Tibial artery (tissue), 4 donors: Measurements from ENCODE around the gene NUP35.

Experiments
- DNase-seq, 2 donors: peaks; one replicate each; pipeline ENCODE4 v3.0.0-alpha.2; 2019
- H3K27ac ChIP-seq, 2 donors: fragments of 200-600 bp; sonication (generic) in 1 of 2; 1 replicate in 1 of 2; 2 replicates in 1 of 2; pipeline ENCODE4 v1.5.1; 2018 to 2019; ENCODE audit warnings: mild to moderate bottlenecking in 1 of 2
- H3K27me3 ChIP-seq, 2 donors: fragments of 200-600 bp; sonication (generic) in 1 of 2; one replicate each; pipeline versions ENCODE4 v1.5.1 to v1.6.0; 2016 to 2019
- H3K36me3 ChIP-seq, 3 donors: fragments of 200-600 bp; sonication (generic) in 2 of 3; one replicate each; pipeline ENCODE4 v1.5.1; 2016 to 2019; ENCODE audit warnings: mild to moderate bottlenecking in 2 of 3
- H3K4me1 ChIP-seq, 4 donors: fragments of 200-600 bp; sonication (generic) in 2 of 4; 1 replicate in 3 of 4; 2 replicates in 1 of 4; pipeline ENCODE4 v1.5.1; 2016 to 2019
- H3K4me3 ChIP-seq, 2 donors: fragments of 200-600 bp; sonication (generic) in 1 of 2; 1 replicate in 1 of 2; 2 replicates in 1 of 2; pipeline ENCODE4 v1.5.1; 2018 to 2019; ENCODE audit warnings: mild to moderate bottlenecking in 2 of 2
- H3K9me3 ChIP-seq, 3 donors: fragments of 200-600 bp; sonication (generic) in 1 of 3; one replicate each; pipeline ENCODE4 v1.5.1; 2016 to 2019
- CTCF ChIP-seq, 2 experiments: fragments of 200-600 bp in 1 of 2; fragments of 450-650 bp in 1 of 2; IDR thresholded peaks; one replicate each; pipeline ENCODE4 v1.5.1; 2017 to 2019; ENCODE audit warnings: antibody characterized with exemption in 2 of 2, mild to moderate bottlenecking in 1 of 2, moderate library complexity in 1 of 2
- intact Hi-C: fragments of 100-400 bp; cut with DNase I; formaldehyde crosslinking; loops from one replicate; pipeline ENCODE4 v1.15.0; 2023; ENCODE audit warnings: low total_unique reads

Gene NUP35

GRCh38 chr2:183124222-183124956, at the start of gene NUP35:
Gene NUP35, plus strand, starts transcription at chr2:183124443. Its CDS starts 15 bp downstream, at chr2:183124458.
- H3K4me1 ChIP-seq: peaks cover 0 to 19% (median 9%) of the 10 kb centered on the region in 4 donors
- peak within 1 kb of the TSS; percentile 72 to 80 for H3K27ac ChIP-seq
- H3K36me3 ChIP-seq: no peaks in the 10 kb centered on the region
- intact Hi-C loops: loop anchor here (10.0 kb wide), 1 partner anchor 50 kb away; the partner anchor contains the start of gene DUSP19
- no peak for TF ChIP-seq CTCF (IDR thresholded peaks at IDR 0.05)
- no peaks in the 10 kb centered on the region for H3K9me3 ChIP-seq
- DNase-seq: peak; percentile 87 to 90
- no peaks in the 10 kb centered on the region for H3K27me3 ChIP-seq
- peak within 1 kb of the TSS; percentile 69 to 82 for H3K4me3 ChIP-seq

GRCh38 chr2:183078163-183078463, 46.1 kb upstream of the NUP35 start:
- H3K4me3 ChIP-seq: peak overlapping the region; percentile 63 to 64
- DNase-seq: no peak
- intact Hi-C loops: loop anchor here (10.0 kb wide), 1 partner anchor 47 kb away; the partner anchor contains the start of gene NUP35

GRCh38 chr2:183078464-183079138, 45.6 kb upstream of the NUP35 start, which contains the start of gene DUSP19:
Gene DUSP19, plus strand, starts transcription at chr2:183078747. Its CDS starts 187 bp downstream, at chr2:183078934.
- TF ChIP-seq CTCF (IDR thresholded peaks at IDR 0.05): no peak
- intact Hi-C loops: loop anchor here (10.0 kb wide), 1 partner anchor 46 kb away; the partner anchor contains the start of gene NUP35
- H3K4me1 ChIP-seq: peaks cover 0 to 30% (median 13%) of the 10 kb centered on the region in 4 donors
- no peaks in the 10 kb centered on the region for H3K27me3 ChIP-seq
- DNase-seq: peak; percentile 92 to 96
- peak within 1 kb of the TSS; percentile 63 to 64 for H3K4me3 ChIP-seq
- H3K36me3 ChIP-seq: no peaks in the 10 kb centered on the region
- H3K9me3 ChIP-seq: no peaks in the 10 kb centered on the region
- H3K27ac ChIP-seq: peak within 1 kb of the TSS; percentile 84 to 89

More at GRCh38 chr2:183078163-183078463, 46.1 kb upstream of the NUP35 start:
- Histone ChIP-seq H3K27ac (peak overlapping the region; percentile 84 to 89), H3K36me3 (no peaks in the 10 kb centered on the region), H3K9me3 (no peaks in the 10 kb centered on the region), H3K27me3 (no peaks in the 10 kb centered on the region), H3K4me1 (peaks cover 0 to 30% (median 13%) of the 10 kb centered on the region in 4 donors)
- TF ChIP-seq CTCF (IDR thresholded peaks at IDR 0.05): no peak

GRCh38 chr2:183079139-183079775, 45.0 kb upstream of the NUP35 start:
- intact Hi-C loops: loop anchor here (10.0 kb wide), 1 partner anchor 46 kb away; the partner anchor contains the start of gene NUP35
- no peaks in the 10 kb centered on the region for H3K36me3 ChIP-seq
- H3K9me3 ChIP-seq: no peaks in the 10 kb centered on the region
- no peaks in the 10 kb centered on the region for H3K27me3 ChIP-seq
- TF ChIP-seq CTCF (IDR thresholded peaks at IDR 0.05): no peak
- peaks cover 0 to 30% (median 13%) of the 10 kb centered on the region in 4 donors for H3K4me1 ChIP-seq
- peak overlapping the region; percentile 84 to 89 for H3K27ac ChIP-seq
- DNase-seq: no peak
- peak overlapping the region; percentile 63 to 64 for H3K4me3 ChIP-seq

GRCh38 chr2:183081911-183082310, 42.3 kb upstream of the NUP35 start:
- no peak for TF ChIP-seq CTCF (IDR thresholded peaks at IDR 0.05)
- no peak overlapping the region for H3K4me3 ChIP-seq
- intact Hi-C loops: no loop called here
- DNase-seq: no peak
- H3K27ac ChIP-seq: peak overlapping the region in 1 of 2 donors; percentile 18
- H3K27me3 ChIP-seq: no peaks in the 10 kb centered on the region
- H3K36me3 ChIP-seq: no peaks in the 10 kb centered on the region
- H3K4me1 ChIP-seq: peaks cover 0 to 30% (median 13%) of the 10 kb centered on the region in 4 donors
- no peaks in the 10 kb centered on the region for H3K9me3 ChIP-seq
